HepG2 (cell line): ENCODE measurements around the gene COG5. TPM values are rescaled to one million over a fixed set of nuclear protein-coding genes. Genes with fewer than 3 reads are reported as not detected.

Experiments used
- ATAC-seq: fragments of 200-7000 bp; cut with Tn5 transposase; 3 replicates; pipeline ENCODE4 v1.9.1; 2020; ENCODE audit warnings: mild to moderate bottlenecking, moderate library complexity
- BruUV-seq: library from RNA; stranded (reverse); fragments of 400-500 nt; replicated peaks from 2 replicates; lab custom pipeline; 2021; lab: Mats Ljungman, UMichigan
- CTCF ChIA-PET: fragments of 300-600 bp; formaldehyde crosslinking; extraction: SDS; loops from one replicate; lab custom pipeline; 2021; ENCODE audit warnings: low total read pairs, inconsistent platforms, low intra/inter-chr PET ratio; lab: Yijun Ruan, JAX
- POLR2A ChIA-PET: fragments of 350-600 bp; sonication (Branson Sonifier 250); formaldehyde crosslinking; loops from one replicate; lab custom pipeline; 2020; ENCODE audit warnings: antibody characterized with exemption, inconsistent platforms; lab: Yijun Ruan, JAX
- DNase-seq: peaks from one replicate; pipeline ENCODE4 v3.0.0-alpha.2; 2015; ENCODE audit warnings: low spot score
- FAIRE-seq: peaks from 3 replicates; lab custom pipeline; 2011; peaks lifted over from hg19 to GRCh38; lab: Jason Lieb, UNC
- H2AFZ ChIP-seq: one replicate; pipeline ENCODE4 v1.6.1; 2011; ENCODE audit warnings: low read length, inconsistent platforms
- H3K27ac ChIP-seq: fragments of 300-600 bp; 3 replicates; pipeline ENCODE4 v1.8.0; 2011; ENCODE audit warnings: mixed run types, mild to moderate bottlenecking, mixed read lengths, low read length, inconsistent platforms; ENCODE audit not compliant: insufficient read depth; ENCODE audit errors: extremely low read length
- H3K27me3 ChIP-seq, 2 experiments: fragments of 200-600 bp in 1 of 2; 2 replicates in 1 of 2; 3 replicates in 1 of 2; pipeline versions ENCODE4 v1.6.0 to v1.8.0; 2011; ENCODE audit warnings: low read length in 2 of 2, mild to moderate bottlenecking in 2 of 2, moderate library complexity in 2 of 2, inconsistent platforms in 1 of 2; ENCODE audit not compliant: insufficient read depth in 2 of 2, control insufficient read depth in 1 of 2
- H3K36me3 ChIP-seq, 2 experiments: fragments of 200-600 bp in 1 of 2; replicated peaks in 1 of 2; 2 replicates in 1 of 2; 3 replicates in 1 of 2; pipeline versions ENCODE4 v1.5.1 to v1.8.0; 2011; ENCODE audit warnings: low read length in 2 of 2, inconsistent platforms in 1 of 2; ENCODE audit not compliant: insufficient read depth in 2 of 2, control insufficient read depth in 1 of 2
- H3K4me1 ChIP-seq: 2 replicates; pipeline ENCODE4 v1.5.1; 2012; ENCODE audit warnings: low read length, inconsistent platforms; ENCODE audit not compliant: insufficient read depth
- H3K4me2 ChIP-seq: 2 replicates; pipeline ENCODE4 v1.6.0; 2011; ENCODE audit warnings: low read depth, low read length, inconsistent platforms
- H3K4me3 ChIP-seq, 3 experiments: fragments of 200-600 bp in 1 of 3; sonication (generic), shearing (Covaris generic) in 1 of 3; replicated peaks in 1 of 3; 2 replicates each; pipeline ENCODE4 v1.5.1; 2011 to 2016; ENCODE audit warnings: low read length in 3 of 3, inconsistent platforms in 2 of 3, low read depth in 2 of 3, mild to moderate bottlenecking in 2 of 3, control low read depth in 1 of 3, mixed read lengths in 1 of 3; ENCODE audit not compliant: insufficient read depth in 1 of 3
- H3K79me2 ChIP-seq: one replicate; pipeline ENCODE4 v1.6.1; 2011; ENCODE audit warnings: low read length, inconsistent platforms; ENCODE audit not compliant: insufficient read depth
- H3K9ac ChIP-seq: 2 replicates; pipeline ENCODE4 v1.6.0; 2011; ENCODE audit warnings: mild to moderate bottlenecking, low read depth, low read length, inconsistent platforms; ENCODE audit not compliant: insufficient read depth
- H3K9me3 ChIP-seq: 2 replicates; pipeline ENCODE4 v1.5.1; 2012; ENCODE audit warnings: mild to moderate bottlenecking, low read length
- H4K20me1 ChIP-seq: 2 replicates; pipeline ENCODE4 v1.6.0; 2011; ENCODE audit warnings: inconsistent platforms, mild to moderate bottlenecking, low read length, moderate library complexity; ENCODE audit not compliant: insufficient read depth
- CAMTA2 ChIP-seq: sonication (generic); formaldehyde crosslinking; IDR thresholded peaks from 2 replicates; pipeline ENCODE4 v1.4.0; 2020; ENCODE audit warnings: mild to moderate bottlenecking, missing genetic modification reagents, borderline replicate concordance
- DMAP1 ChIP-seq: IDR thresholded peaks from 2 replicates; pipeline ENCODE4 v1.6.1; 2016
- DNMT1 ChIP-seq: sonication (generic); formaldehyde crosslinking; IDR thresholded peaks from 2 replicates; pipeline ENCODE4 v1.5.1; 2020; ENCODE audit warnings: mild to moderate bottlenecking, missing genetic modification reagents
- KLF6 ChIP-seq: IDR thresholded peaks from 2 replicates; pipeline ENCODE4 v1.8.0; 2016; ENCODE audit warnings: missing biosample characterization, missing genetic modification reagents
- MZF1 ChIP-seq: sonication (generic); formaldehyde crosslinking; IDR thresholded peaks from 2 replicates; pipeline ENCODE4 v1.8.1; 2023; ENCODE audit warnings: mild to moderate bottlenecking, missing genetic modification reagents, borderline replicate concordance
- NCOA1 ChIP-seq: sonication (generic); formaldehyde crosslinking; IDR thresholded peaks from 2 replicates; pipeline ENCODE4 v1.9.0; 2021; ENCODE audit warnings: missing genetic modification reagents
- PCBP2 ChIP-seq: fragments of 200-400 bp; formaldehyde crosslinking; optimal IDR thresholded peaks from 2 replicates; pipeline ENCODE3; 2018; ENCODE audit warnings: low read length, low read depth; ENCODE audit not compliant: poor library complexity, severe bottlenecking
- RNF2 ChIP-seq: fragments of 450-650 bp; conservative IDR thresholded peaks from 2 replicates; pipeline ENCODE4 v1.6.1; 2016; ENCODE audit warnings: low read depth
- STAG1 ChIP-seq: sonication (generic); formaldehyde crosslinking; IDR thresholded peaks from 2 replicates; pipeline ENCODE4 v1.4.0; 2020; ENCODE audit warnings: missing genetic modification reagents
- ZNF143 ChIP-seq: sonication (generic); formaldehyde crosslinking; IDR thresholded peaks from 2 replicates; pipeline ENCODE4 v1.4.0; 2020; ENCODE audit warnings: missing genetic modification reagents
- ZNF552 ChIP-seq: sonication (generic); formaldehyde crosslinking; IDR thresholded peaks from 2 replicates; pipeline ENCODE4 v1.9.0; 2022; ENCODE audit warnings: missing genetic modification reagents, mild to moderate bottlenecking, borderline replicate concordance
- ZNF724P ChIP-seq: sonication (generic); formaldehyde crosslinking; IDR thresholded peaks from 2 replicates; pipeline ENCODE4 v1.8.0; 2022; ENCODE audit warnings: missing genetic modification reagents, borderline replicate concordance
- WGBS: methylation state at CpG from one replicate; pipeline ENCODE4 v1.1.6; 2017; ENCODE audit warnings: low lambda C conversion rate; 5-methylcytosine and 5-hydroxymethylcytosine counted together
- in situ Hi-C: cut with HindIII; loops from 2 replicates; pipeline ENCODE4 v1.10.0; 2017; ENCODE audit warnings: low pct_unique_long_range_greater_than_20kb; ENCODE audit not compliant: extremely low pct_ligation_motif_present
- intact Hi-C: fragments of 100-400 bp; cut with micrococcal nuclease; formaldehyde crosslinking; loops from one replicate; pipeline ENCODE4 v1.10.0; 2022; ENCODE audit not compliant: unreplicated experiment
- polyA plus RNA-seq, 8 experiments: library from polyadenylated mRNA; depleted of rRNA in 3 of 8; stranded (reverse) in 7 of 8; unstranded in 1 of 8; fragments of >200 nt; fragmentation: Illumina TruSeq in 4 of 8; extraction: Trizol in 4 of 8; gene quantifications; 2 replicates each; pipeline versions ENCODE4 v1.2.1 to v1.2.3, GENCODE V29; 2011 to 2016; ENCODE audit warnings: low read depth in 4 of 8, missing spikeins in 1 of 8, mixed read lengths in 1 of 8; ENCODE audit not compliant: insufficient read depth in 1 of 8
- total RNA-seq, 5 experiments: library from RNA; depleted of rRNA; stranded (reverse); fragments of >200 nt; fragmentation: Illumina TruSeq; extraction: Trizol; gene quantifications; 2 replicates each; pipeline ENCODE4 v1.2.3, GENCODE V29; 2016; ENCODE audit warnings: low read depth in 1 of 5
- TF ChIP-seq, protein P1 (sequence below): sonication (generic); formaldehyde crosslinking; IDR thresholded peaks from 2 replicates; pipeline ENCODE4 v1.4.0; 2020; ENCODE audit warnings: low read depth, mild to moderate bottlenecking, missing genetic modification reagents
- TF ChIP-seq, protein P2 (sequence below): sonication (generic); formaldehyde crosslinking; IDR thresholded peaks from 2 replicates; pipeline ENCODE4 v1.4.0; 2020; ENCODE audit warnings: missing genetic modification reagents, mild to moderate bottlenecking, borderline replicate concordance
- TF ChIP-seq, protein P3 (sequence below), 2 experiments: sonication (generic) in 1 of 2; formaldehyde crosslinking in 1 of 2; IDR thresholded peaks; 2 replicates each; pipeline versions ENCODE4 v1.6.1 to v1.9.0; 2014 to 2022; ENCODE audit warnings: antibody characterized with exemption in 1 of 2, borderline replicate concordance in 1 of 2, inconsistent platforms in 1 of 2, low read depth in 1 of 2, missing genetic modification reagents in 1 of 2

The COG5 gene
- total and polyA plus RNA-seq, 2 of the 13 experiments (the other 11 are each of a cell fraction or from before 2014, with no cell fraction given), result 20.4 to 31.3 TPM

DNA sequence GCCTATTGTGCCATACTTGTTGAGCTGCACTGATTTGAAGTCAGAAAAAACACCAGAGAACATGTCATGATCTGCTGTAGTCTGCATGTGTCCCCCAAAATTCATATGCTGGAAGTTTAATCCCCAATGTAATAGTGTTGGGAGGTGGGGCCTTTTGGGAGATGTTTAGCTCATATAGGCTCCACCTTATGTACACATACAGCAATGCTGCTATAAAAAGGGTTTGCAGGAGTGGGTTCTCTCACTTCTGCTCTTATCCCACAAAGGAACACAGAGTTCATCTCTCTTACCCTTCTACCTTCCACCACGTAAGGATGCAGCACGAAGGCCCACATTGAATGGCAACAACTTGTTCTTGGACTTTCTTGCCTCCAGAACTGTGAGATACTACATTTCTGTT lies 70.8 kb downstream of the COG5 start:
- no peaks in the 10 kb centered on the region for H3K9me3 ChIP-seq
- 97% methylated on average over 2 of the region's 2 CpGs for WGBS
- intact Hi-C loops, result no loop called here
- no peak for ATAC-seq
- BruUV-seq, result no TSS peak
- H3K27ac ChIP-seq, result no peak overlapping the region
- FAIRE-seq, result no peak
- no peak overlapping the region for H3K4me2 ChIP-seq
- no peak for TF ChIP-seq STAG1 (CRISPR knock-in tag)
- TF ChIP-seq, protein P1, sequence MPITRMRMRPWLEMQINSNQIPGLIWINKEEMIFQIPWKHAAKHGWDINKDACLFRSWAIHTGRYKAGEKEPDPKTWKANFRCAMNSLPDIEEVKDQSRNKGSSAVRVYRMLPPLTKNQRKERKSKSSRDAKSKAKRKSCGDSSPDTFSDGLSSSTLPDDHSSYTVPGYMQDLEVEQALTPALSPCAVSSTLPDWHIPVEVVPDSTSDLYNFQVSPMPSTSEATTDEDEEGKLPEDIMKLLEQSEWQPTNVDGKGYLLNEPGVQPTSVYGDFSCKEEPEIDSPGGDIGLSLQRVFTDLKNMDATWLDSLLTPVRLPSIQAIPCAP (CRISPR knock-in tag), result no peak
- no peak for TF ChIP-seq KLF6 (CRISPR knock-in tag)
- no peak for TF ChIP-seq PCBP2
- no peak for TF ChIP-seq RNF2
- TF ChIP-seq, protein P2, sequence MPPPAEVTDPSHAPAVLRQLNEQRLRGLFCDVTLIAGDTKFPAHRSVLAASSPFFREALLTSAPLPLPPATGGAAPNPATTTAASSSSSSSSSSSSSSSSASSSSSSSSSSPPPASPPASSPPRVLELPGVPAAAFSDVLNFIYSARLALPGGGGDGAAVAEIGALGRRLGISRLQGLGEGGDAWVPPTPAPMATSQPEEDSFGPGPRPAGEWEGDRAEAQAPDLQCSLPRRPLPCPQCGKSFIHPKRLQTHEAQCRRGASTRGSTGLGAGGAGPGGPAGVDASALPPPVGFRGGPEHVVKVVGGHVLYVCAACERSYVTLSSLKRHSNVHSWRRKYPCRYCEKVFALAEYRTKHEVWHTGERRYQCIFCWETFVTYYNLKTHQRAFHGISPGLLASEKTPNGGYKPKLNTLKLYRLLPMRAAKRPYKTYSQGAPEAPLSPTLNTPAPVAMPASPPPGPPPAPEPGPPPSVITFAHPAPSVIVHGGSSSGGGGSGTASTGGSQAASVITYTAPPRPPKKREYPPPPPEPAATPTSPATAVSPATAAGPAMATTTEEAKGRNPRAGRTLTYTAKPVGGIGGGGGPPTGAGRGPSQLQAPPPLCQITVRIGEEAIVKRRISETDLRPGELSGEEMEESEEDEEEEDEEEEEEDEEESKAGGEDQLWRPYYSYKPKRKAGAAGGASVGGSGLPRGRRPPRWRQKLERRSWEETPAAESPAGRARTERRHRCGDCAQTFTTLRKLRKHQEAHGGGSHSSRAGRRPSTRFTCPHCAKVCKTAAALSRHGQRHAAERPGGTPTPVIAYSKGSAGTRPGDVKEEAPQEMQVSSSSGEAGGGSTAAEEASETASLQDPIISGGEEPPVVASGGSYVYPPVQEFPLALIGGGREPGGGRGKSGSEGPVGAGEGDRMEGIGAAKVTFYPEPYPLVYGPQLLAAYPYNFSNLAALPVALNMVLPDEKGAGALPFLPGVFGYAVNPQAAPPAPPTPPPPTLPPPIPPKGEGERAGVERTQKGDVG (CRISPR knock-in tag), result no peak
- no peak for TF ChIP-seq NCOA1
- TF ChIP-seq CAMTA2 (CRISPR knock-in tag), result no peak
- TF ChIP-seq DMAP1, result no peak
- no peak for TF ChIP-seq MZF1 (CRISPR knock-in tag)
- no peak for TF ChIP-seq ZNF143
- no peak for TF ChIP-seq ZNF724P (CRISPR knock-in tag)
- TF ChIP-seq, protein P3, sequence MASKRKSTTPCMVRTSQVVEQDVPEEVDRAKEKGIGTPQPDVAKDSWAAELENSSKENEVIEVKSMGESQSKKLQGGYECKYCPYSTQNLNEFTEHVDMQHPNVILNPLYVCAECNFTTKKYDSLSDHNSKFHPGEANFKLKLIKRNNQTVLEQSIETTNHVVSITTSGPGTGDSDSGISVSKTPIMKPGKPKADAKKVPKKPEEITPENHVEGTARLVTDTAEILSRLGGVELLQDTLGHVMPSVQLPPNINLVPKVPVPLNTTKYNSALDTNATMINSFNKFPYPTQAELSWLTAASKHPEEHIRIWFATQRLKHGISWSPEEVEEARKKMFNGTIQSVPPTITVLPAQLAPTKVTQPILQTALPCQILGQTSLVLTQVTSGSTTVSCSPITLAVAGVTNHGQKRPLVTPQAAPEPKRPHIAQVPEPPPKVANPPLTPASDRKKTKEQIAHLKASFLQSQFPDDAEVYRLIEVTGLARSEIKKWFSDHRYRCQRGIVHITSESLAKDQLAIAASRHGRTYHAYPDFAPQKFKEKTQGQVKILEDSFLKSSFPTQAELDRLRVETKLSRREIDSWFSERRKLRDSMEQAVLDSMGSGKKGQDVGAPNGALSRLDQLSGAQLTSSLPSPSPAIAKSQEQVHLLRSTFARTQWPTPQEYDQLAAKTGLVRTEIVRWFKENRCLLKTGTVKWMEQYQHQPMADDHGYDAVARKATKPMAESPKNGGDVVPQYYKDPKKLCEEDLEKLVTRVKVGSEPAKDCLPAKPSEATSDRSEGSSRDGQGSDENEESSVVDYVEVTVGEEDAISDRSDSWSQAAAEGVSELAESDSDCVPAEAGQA (IDR thresholded peaks at IDR 0.05; ENCODE audit: low read depth), result no peak
- TF ChIP-seq, protein P3 (CRISPR knock-in tag; IDR thresholded peaks at IDR 0.05; ENCODE audit: borderline replicate concordance), result no peak
- no peak for TF ChIP-seq ZNF552
- no peak for TF ChIP-seq DNMT1 (CRISPR knock-in tag)
- TF ChIP-seq, all 625 proteins: peak for 0
- no peak overlapping the region for H2AFZ ChIP-seq
- no peak for DNase-seq
- no peaks in the 10 kb centered on the region for H3K27me3 ChIP-seq
- no peak overlapping the region for H3K4me3 ChIP-seq
- peaks cover under 1% of the 10 kb centered on the region for H3K79me2 ChIP-seq
- POLR2A ChIA-PET, result no interaction called here
- CTCF ChIA-PET, result no interaction called here
- no peaks in the 10 kb centered on the region; a peak in 1 of 5 replicates for H3K36me3 ChIP-seq
- H3K9ac ChIP-seq, result no peak overlapping the region
- in situ Hi-C loops, result no loop called here
- H4K20me1 ChIP-seq, result no peaks in the 10 kb centered on the region
- 0 out of 2 replicates have a peak, but pooled peaks cover 8% of the 10 kb centered on the region for H3K4me1 ChIP-seq
